ENCODE results near the gene MICOS13.
"Not testable (repeated sequence)": the region's sequence is repeated elsewhere in the genome, so short reads cannot be mapped to it uniquely, and the experiment has no call there.

The MICOS13 gene

DNA sequence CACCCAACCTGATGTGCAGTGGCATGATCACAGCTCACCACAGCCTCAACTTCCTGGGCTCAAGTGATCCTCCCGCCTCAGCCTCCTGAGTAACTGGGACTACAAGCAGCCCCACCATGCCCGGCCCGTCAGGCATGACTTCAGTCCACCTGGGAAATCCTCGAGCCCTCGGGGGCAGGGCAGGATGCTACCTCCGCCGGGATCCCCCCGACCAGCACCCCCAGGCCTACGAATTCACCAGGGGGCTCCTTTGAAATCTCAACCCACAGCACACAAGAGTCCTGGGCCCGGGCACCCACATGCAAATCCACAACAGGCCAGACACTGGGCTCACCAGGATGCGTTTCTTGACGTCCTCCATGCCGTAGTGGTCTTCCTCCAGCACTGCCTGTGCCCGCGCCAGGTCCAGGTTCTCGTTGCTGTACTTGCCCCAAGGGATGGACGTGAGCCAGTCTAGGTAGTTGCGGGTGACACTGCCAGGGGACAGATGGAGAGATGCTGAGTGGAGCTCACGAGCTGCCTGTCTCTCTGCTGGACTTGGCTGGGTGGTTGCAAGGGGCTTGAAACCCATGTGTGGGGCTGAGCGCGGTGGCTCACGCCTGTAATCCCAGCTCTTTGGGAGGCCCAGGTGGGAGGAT is 20.3 kb upstream of the MICOS13 start:
- no peak for DNase-seq (ENCODE audit: low spot score)

DNA sequence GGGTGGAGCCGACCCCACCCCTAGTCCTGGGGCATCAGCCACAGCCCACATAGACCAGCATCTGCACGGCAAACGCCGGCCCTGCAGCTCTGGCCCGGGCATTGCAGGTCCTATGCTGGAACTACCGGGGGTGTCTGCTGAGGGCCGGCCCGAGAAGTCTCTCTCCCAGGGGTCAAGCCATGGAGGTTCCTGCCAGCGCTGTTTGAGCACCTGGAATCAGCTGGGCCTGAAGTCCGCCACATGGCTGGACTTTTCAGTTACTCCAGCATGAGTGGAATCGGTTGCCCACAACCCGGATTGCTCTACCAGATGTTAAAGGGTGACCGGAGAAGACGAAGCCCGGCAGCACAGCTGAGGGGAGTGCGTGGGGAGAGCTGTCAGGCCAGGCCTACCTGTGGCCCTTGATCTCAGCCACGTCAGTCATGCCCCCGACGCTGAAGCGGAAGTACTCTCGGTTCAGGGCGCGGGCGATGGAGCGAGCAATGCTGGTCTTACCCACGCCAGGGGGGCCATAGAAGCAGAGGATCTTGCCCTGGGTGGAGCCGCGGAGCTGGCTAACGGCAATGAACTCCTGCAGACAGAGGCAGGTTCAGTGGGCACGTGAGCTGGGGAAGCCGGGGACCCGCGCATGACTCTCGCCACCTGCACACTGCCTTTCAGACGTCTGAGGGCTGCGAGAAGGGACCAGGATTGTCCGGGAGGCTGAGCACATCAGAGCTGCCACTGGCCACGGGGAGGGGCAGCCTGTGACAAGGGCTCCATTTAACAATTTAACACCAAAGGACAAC is 18.5 kb upstream of the MICOS13 start:
- DNase-seq (ENCODE audit: low spot score), result no peak

DNA sequence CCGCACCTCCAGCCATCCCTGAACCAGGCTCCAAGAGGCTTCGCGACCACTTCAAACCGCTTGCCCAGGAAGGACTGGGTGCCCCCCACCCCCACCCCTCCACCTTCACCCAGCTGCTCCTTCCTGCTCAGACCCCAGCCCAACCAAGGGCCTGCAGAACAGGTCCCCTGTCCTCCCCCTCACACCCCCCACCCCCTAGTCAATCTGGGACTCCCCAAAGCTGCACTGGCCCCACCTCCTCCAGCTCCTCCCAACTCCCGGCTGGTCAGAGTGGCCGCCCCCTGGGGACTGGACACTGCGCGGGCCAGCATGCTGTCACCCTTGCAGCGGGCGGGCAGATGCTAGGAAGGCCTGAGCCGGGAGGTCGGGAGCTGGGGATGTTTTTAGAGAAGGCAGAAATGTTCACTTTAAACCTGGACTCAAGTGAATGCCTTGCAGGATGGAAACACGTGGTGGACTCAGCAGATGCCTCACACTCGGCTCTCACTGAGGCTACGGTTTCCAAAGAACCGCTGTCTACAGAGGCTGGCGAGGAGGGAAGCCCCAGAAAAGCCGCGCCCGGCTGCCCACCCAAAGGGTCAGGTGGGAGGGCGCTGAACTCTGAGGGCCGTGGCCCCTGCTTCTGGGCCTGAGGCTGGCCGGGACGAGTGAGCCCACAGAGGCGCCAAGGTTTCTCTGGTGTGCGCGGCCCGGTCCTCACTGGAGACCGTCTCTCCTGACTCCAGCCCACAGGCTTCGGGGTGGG is 17.7 kb upstream of the MICOS13 start:
- DNase-seq (ENCODE audit: low spot score), result no peak

DNA sequence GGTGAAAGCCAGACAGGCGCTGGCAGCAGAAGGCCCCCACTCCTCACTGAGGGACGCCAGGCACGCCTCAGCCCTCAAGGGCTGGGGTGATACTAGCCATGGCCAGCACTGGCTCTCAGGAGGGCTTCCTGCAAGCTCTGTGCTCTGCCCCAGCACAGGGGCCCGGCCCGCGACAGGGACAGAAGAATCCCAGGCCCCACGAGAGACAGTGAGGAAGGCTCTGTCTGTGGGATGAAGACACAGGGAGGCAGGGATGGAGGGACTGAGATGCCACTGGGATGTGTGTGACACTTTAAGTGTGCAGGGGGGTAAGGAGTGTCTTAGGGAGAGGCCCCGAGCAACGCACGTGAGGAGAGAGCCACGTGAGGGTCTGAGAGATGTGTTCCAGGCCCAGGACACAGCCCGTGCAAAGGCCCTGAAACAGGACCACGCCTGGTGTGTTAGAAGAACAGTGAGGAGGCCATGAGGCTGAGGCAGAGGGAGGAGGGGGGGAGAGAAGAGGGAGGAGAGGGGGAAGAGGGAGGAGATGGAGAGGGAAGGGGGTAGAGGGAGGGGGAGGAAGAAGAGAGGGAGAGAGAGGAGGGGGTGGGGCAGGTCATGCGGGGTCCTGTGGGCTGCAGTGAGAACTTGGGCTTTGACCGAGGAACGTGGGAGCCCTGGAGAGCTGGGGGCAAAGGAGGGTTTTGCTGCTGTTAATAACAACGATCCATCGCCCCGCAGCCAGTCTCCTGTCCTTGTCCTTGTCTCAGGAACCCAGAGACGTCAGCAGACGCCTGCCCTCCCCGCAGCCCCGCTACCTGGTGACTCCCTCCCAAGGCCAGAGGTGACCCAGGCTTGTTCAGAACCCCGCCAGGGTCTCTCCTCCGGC is 16.9 kb upstream of the MICOS13 start:
- DNase-seq (ENCODE audit: low spot score), result no peak

DNA sequence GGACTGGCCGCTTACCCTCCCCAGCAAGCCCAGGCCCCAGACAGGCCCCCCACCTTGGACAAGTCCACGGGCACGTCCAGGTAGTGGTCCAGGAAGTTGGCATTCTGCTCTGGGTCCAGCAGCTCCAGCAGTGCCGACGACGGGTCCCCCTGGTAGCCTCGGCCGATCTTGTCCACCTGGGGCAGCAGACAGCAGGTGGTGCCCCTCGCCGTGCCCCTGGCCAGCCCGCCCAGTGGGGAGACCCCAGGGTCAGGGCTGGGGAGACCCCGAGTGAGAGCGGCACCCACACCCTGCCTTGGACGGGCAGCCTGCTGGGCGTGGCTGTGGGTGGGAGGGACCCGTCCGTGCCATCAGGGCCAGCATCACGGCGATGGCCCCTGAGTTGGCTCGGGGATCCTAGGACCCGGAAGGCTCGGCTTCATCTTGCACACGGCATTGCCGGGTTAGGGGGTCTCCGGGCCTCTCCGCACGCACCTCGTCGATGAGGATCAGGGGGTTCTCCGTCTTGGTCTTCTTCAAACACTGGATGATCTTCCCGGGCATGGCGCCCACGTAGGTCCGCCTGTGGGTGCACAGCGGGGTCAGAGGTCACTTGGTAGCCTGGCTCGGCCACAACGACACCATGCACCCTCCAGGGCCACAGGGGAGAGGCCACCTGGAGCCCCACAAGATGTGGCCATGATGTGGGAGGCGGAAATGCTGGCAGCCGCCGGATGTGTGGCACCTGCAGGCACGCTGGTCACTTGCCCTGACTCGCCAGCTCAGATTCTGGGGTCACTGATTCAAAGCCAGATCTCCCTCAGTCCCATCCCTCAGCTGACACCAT is 16.1 kb upstream of the MICOS13 start:
- no peak for DNase-seq (ENCODE audit: low spot score)

DNA sequence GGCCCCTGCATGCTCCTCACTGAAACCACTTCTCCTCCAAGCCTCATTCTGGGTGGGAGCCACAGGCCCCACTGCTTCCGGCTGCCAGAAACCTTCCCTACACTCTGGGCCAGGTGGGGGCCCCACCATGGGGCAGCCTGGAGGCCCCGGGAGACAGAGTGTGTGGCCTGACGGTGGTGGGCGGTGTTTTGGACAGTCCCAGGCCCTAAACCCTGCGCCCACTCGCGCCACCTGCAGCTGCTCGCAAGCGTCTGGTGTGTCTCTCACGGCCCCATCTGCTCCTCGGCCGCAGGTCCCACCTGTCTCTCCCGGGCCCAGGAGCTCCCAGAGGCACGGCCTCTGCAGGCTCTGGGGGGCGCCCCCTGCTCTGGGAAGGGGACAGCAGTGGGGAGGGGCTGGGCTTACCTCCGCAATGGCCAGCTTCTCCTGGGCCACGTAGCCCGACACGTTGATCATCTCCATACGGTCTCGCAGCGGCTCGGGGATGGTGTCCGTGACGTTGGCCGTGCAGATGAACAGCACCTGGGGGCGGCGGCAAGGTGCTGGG is 15.4 kb upstream of the MICOS13 start:
- DNase-seq (ENCODE audit: low spot score), result no peak

DNA sequence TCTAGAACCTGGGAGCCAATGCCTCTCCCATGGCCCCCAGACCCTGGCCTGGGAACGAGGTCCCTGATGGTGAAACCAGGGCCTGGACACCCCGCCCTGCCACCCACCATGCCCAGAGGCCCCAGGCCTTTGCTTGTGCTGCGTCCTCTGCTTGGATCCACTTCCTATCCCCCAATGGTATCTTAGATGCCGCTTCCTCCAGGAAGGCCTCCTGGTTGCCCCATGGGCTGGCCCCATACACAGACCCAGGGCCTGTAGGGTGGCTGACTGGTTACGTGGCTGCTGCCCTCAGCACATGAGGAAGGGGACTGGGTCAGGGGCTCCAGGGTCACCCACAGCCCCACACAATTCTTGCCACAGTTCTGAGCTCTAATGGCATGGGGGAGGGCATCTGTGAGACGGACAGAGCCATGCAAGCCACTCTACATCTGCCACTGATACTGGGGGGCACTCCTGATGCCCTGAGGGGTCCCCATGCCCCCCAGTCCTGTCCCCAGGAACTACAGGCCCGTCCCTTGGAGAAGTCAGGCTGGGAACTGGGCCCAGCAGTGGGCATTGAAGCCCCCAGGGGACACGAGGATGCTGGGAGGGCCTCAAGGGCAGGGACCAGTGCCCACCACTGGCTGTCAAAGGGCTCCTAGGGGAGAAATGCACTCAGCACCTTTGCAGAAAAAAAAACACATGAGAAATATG is 14.8 kb upstream of the MICOS13 start:
- DNase-seq (ENCODE audit: low spot score), result no peak

DNA sequence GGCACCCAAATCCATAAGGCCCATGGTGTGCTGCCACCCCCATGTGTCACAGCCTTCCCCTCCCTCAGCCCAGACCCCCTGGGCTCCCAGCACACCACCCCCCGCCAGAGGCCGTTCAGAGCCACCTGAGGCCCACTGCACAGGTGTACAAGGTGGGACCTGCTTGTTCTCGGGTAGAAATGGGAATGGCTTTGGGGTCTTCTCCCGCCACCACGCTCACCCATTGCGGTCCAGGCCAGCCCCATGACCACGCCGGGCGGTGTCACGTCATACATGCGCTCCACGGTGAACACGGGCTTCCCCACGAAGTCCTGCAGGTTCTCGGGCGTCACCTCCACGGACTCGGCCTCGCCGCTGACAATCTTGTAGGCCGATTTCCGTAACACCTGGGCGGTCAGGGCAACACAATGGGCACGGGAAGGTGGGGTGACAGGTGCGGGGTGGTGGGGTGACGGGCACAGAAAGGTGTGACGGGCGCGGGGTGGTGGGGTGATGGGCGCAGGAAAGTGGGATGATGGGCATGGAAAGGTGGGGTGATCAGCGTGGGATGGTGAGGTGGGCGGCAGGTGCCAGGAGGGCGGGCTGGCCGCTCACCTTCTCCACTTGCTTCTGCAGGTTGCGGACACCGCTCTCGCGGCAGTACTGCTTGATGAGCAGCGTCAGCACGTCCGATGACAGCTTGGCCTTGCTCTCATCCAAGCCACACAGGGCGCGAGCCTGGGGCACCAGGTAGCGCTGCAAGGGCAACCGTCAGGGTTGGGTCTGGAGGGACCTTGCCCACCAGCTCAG is 14.0 kb upstream of the MICOS13 start:
- DNase-seq (ENCODE audit: low spot score), result no peak

DNA sequence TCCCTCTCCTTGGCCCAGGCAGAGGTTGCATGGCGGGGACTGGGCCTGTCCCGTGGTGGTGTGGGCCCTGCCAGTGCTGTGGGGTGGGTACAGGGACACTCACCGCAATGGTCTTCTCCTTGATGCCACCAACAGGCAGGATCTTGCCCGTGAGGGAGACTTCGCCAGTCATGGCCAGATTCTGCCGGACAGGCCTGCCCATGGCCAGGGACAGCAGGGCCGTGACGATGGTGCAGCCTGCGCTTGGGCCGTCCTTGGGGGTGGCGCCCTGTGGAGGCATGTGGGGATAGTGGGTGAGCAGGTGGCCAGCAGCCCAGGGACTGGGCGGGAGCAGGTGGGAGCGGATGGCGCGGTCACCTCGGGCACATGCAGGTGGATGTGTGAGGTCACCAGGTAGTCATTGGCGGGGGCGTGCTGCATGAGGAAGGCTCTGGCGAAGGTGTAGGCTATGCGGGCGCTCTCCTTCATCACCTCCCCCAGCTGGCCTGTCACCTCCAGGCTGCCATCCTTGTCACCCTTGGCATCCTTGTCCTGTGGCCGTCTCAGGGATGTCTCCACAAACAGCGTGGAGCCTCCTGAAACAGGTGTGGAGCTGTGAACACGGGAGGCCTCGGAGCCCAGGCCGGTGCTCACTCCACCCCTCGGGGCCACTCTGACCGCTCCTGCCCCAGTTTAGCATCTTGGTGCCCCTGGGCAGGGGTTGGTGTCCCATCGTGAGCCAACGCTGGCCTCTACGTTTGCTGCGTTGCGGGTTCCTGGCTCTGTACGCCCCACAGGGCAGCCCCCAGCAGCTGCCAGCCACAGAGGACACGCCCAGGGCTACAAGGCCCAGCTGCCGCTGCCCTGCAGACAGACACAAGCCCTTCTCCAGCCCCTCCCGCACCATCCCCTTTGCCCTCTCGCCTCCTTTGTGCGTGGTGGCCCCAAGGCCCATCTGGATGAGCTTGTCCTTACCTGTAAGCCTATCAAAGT is 13.2 kb upstream of the MICOS13 start:
- no peak for DNase-seq (ENCODE audit: low spot score)

DNA sequence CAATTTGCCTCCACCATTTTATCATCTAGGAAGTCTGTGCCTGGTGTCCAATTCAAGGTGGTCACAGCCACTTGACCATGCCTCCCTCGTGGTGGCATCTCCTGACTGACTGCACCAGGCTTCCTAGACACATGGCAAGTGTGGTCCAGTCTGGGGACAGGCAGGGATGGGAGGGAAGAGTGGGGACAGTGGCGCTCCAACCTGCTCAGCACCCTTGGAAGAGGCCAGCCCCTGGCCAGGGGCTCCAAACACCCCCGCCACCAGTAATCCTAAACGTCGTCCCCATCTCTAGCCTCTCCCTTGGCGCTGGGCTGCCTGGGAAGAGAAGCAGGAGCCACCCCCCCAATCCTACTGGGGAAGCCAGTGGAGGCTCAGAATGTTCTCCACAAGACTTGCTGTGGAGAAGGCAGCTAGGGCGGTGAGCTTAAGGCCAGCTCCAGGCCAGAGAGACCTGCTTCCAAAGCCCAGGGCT is 12.4 kb upstream of the MICOS13 start:
- DNase-seq (ENCODE audit: low spot score), result no peak

DNA sequence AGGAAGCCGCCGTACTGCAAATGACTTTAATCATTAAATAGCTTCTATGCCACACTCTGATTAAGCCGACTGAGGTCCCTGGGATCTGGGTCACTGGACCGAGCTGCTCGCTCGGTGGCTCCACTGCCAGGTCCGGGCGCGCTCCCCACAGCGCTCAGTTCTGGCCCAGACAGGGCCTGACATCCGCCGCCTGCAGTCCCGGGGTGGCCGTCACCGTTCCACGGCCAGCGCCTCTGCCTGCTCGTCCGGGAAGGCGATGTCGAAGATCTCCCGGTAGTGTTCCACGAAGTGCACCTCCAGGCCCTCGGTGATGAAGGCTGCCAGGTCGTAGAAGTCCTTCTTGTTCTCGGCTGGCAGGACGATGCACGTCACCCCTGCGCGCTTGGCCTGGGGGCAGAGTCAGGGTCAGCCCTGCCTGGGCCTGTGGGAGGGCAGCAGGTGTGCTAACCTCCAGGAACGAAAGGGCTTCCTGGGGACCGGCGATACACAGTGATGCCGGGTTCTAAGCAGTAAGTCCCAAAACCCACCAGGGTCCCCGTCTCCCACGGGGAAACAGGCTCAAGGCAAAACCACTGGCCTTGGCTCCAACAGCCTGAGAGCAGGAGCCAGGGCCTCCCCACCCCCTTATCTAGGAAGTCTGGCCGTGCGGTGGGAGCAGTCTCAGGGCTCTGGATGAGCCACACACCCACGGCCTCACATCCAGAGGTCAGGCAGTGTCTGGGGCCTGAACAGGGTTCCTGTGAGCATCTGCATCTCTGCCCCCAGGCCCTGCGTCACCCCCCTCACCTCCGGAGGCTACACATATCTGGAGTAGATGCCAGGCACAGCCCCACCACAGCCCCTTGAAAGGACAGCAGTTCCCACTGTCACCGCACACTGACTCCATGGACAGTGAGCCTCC is 11.8 kb upstream of the MICOS13 start:
- peak; percentile 48 for DNase-seq (ENCODE audit: low spot score)

DNA sequence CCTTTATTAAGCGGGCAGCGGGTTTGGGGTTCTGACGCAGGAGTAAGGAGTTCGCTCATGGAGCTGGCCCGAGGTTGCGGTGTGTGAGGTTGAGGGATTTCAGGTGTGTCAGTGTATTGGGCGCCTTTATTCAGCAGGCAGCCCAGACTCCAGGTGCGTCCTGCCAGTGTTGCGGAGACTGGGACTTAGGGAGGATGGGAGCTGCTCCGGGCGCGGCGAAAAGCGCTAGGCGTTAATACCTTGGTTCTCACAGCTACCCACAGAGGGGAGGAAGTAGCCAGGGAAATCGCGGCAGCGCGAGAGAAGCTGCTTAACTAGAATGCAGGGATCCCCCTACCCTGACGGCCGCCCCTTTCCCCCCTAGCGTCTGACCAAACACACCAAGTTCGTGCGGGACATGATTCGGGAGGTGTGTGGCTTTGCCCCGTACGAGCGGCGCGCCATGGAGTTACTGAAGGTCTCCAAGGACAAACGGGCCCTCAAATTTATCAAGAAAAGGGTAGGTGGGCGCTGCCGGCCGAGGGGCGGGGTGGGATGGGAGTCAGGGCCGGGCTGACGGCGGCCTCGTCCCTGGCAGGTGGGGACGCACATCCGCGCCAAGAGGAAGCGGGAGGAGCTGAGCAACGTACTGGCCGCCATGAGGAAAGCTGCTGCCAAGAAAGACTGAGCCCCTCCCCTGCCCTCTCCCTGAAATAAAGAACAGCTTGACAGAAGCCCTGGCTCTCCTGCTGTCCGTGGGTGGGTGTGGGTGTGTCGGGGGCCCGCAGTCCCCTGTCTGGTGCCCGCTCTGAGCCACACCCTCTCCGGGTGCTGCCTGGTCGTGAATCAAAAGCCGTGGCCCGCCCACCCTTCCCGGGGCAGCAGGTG is 10.9 kb upstream of the MICOS13 start:
- peak; percentile 64 for DNase-seq (ENCODE audit: low spot score)

DNA sequence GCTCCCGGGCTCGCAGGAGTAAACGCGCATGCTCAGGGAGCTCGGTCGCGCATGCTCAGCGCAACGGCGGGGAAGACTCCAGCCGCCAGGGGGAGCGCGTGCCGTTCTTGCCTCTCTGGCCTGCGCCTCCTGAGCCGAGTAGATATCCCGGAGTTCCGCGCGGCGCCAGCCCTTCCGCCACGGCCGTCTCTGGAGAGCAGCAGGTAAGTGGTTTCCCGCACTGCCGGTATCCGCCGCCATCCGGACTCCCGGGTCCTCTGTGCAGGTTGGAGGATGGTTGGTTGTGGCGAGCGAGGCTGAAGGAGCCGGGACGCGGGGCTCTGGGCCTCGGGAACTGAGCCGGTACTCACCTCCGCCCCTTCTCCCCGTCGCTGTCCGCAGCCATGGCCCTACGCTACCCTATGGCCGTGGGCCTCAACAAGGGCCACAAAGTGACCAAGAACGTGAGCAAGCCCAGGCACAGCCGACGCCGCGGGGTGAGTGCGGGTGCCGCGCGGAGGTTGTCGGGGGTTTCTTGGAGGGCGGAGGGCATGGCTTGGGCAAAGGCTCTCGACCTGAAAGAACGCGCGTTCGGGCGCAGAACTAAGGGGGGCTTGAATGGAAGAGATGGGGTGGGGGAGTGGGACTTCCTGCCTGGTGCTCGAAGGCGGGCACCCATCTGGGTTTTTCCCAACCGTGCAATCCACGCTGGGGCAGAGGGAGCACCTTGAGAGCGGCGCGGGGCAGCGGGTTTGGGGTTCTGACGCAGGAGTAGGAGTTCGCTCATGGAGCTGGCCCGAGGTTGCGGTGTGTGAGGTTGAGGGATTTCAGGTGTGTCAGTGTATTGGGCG is 10.0 kb upstream of the MICOS13 start, which contains the start of gene RPL36:
Gene RPL36, plus strand, starts transcription at position 171 of the 830 bp plus-strand sequence. Its CDS starts 213 bp downstream, at position 384.
- DNase-seq (ENCODE audit: low spot score), result peak; percentile 98

DNA sequence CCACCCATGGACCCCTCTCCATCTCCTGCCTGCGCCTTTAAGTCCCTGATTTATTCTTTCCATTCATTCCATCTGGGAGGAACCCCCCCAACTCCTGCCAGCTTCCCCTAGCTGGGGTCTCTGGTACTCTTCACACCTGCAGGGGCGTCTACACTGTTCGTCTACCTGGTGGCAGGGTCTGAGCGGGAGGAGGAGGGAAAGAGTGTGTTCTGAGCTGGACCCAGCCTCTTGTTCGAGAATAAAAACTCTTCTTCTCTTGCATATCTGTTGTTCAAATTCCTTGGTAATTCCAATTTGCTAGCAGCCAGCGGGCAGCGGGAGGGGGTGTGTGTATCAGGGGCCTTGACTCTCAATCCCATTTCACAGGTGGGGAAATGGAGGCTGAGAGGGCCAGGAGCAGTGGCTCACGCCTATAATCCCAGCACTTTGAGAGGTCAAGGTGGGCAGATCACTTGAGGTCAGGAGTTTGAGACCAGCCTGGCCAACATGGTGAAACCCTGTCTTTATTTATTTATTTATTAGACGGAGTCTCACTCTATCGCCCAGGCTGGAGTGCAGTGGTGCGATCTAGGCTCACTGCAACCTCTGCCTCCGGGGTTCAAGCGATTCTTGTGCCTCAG is 8.1 kb upstream of the MICOS13 start:
- DNase-seq (ENCODE audit: low spot score), result not testable (repeated sequence)

Data from GM03348 (cell line).